GM21423 (cell line): ENCODE data around the gene KCNC1.

ENCODE experiments used
- ATAC-seq: cut with Tn5 transposase; IDR thresholded peaks from one replicate; pipeline ENCODE4 v1.9.1; 2021; ENCODE audit warnings: mild to moderate bottlenecking, moderate library complexity; ENCODE audit not compliant: unreplicated experiment

KCNC1 gene

GRCh38 chr11:17736930-17737817 is 2.6 kb downstream of the KCNC1 start:
- ATAC-seq: no peak

GRCh38 chr11:17738151-17738973 is 3.8 kb downstream of the KCNC1 start:
- ATAC-seq: no peak

GRCh38 chr11:17739945-17740338 is 5.4 kb downstream of the KCNC1 start:
- ATAC-seq: no peak

- ATAC-seq: no peak
Measured at GRCh38 chr11:17740649-17741235, 6.2 kb downstream of the KCNC1 start.

GRCh38 chr11:17741487-17741886 is 6.9 kb downstream of the KCNC1 start:
- no peak for ATAC-seq

- no peak for ATAC-seq
Measured at GRCh38 chr11:17742019-17742418, 7.4 kb downstream of the KCNC1 start.

GRCh38 chr11:17743026-17743807 is 8.6 kb downstream of the KCNC1 start:
- ATAC-seq: no peak

GRCh38 chr11:17743808-17744119 is 9.2 kb downstream of the KCNC1 start:
- ATAC-seq: no peak

GRCh38 chr11:17744151-17744940 is 9.8 kb downstream of the KCNC1 start:
- no peak for ATAC-seq

GRCh38 chr11:17745023-17745772 is 10.6 kb downstream of the KCNC1 start:
- no peak for ATAC-seq

GRCh38 chr11:17746096-17746495 is 11.5 kb downstream of the KCNC1 start:
- ATAC-seq: no peak

- no peak for ATAC-seq
Measured at GRCh38 chr11:17747131-17747955, 12.8 kb downstream of the KCNC1 start.

GRCh38 chr11:17748044-17748443 is 13.5 kb downstream of the KCNC1 start:
- no peak for ATAC-seq

- no peak for ATAC-seq
Measured at GRCh38 chr11:17748761-17749721, 14.5 kb downstream of the KCNC1 start.

- no peak for ATAC-seq
Measured at GRCh38 chr11:17750013-17750800, 15.6 kb downstream of the KCNC1 start.

- ATAC-seq: no peak
Measured at GRCh38 chr11:17750801-17751165, 16.2 kb downstream of the KCNC1 start.

GRCh38 chr11:17751558-17751957 is 17.0 kb downstream of the KCNC1 start:
- no peak for ATAC-seq
